Globus pallidus (tissue), 1 donor: Measurements from ENCODE around the gene EYS.

ENCODE experiments used
- DNase-seq: peaks from one replicate; pipeline ENCODE4 v3.0.0-alpha.2; 2015; ENCODE audit warnings: low spot score

EYS gene

GRCh38 chr6:64128301-64129024, 1578.6 kb downstream of the EYS start:
- DNase-seq, result no peak

GRCh38 chr6:64123761-64124633, 1583.0 kb downstream of the EYS start:
- no peak for DNase-seq

GRCh38 chr6:64122712-64123375, 1584.2 kb downstream of the EYS start:
- DNase-seq, result no peak

- DNase-seq, result no peak
These were observed 1585.9 kb downstream of the EYS start for GRCh38 chr6:64121011-64121565.

GRCh38 chr6:64113704-64114103, 1593.3 kb downstream of the EYS start:
- no peak for DNase-seq

- DNase-seq, result no peak
These were observed 1603.0 kb downstream of the EYS start for GRCh38 chr6:64104051-64104450.

- no peak for DNase-seq
These were observed 1603.5 kb downstream of the EYS start for GRCh38 chr6:64103480-64103879.

- DNase-seq, result no peak
These were observed 1606.2 kb downstream of the EYS start for GRCh38 chr6:64100702-64101303.

GRCh38 chr6:64090352-64090751, 1616.7 kb downstream of the EYS start:
- DNase-seq, result no peak

GRCh38 chr6:64085126-64085525, 1621.9 kb downstream of the EYS start:
- no peak for DNase-seq

- DNase-seq, result no peak
These were observed 1622.8 kb downstream of the EYS start for GRCh38 chr6:64084185-64084663.

- no peak for DNase-seq
These were observed 1623.8 kb downstream of the EYS start for GRCh38 chr6:64083261-64083660.

- no peak for DNase-seq
These were observed 1625.6 kb downstream of the EYS start for GRCh38 chr6:64081453-64081852.

GRCh38 chr6:64074981-64075380, 1632.0 kb downstream of the EYS start:
- no peak for DNase-seq

GRCh38 chr6:64072686-64073085, 1634.3 kb downstream of the EYS start:
- DNase-seq, result no peak

- no peak for DNase-seq
These were observed 1642.1 kb downstream of the EYS start for GRCh38 chr6:64064919-64065318.

- no peak for DNase-seq
These were observed 1643.9 kb downstream of the EYS start for GRCh38 chr6:64062960-64063683.

- no peak for DNase-seq
These were observed 1652.2 kb downstream of the EYS start for GRCh38 chr6:64054861-64055260.

- DNase-seq, result no peak
These were observed 1656.4 kb downstream of the EYS start for GRCh38 chr6:64050590-64050989.

- DNase-seq, result no peak
These were observed 1657.3 kb downstream of the EYS start for GRCh38 chr6:64049736-64050135.

GRCh38 chr6:64046746-64047208, 1660.2 kb downstream of the EYS start:
- DNase-seq, result no peak
